ENCODE results near the gene MBNL1. TPM values are rescaled to one million over a fixed set of nuclear protein-coding genes. Genes with fewer than 3 reads are reported as not detected.
A peak's percentile ranks its signal among the peaks of the same experiment; 100 is the strongest.

The MBNL1 gene, protein sequence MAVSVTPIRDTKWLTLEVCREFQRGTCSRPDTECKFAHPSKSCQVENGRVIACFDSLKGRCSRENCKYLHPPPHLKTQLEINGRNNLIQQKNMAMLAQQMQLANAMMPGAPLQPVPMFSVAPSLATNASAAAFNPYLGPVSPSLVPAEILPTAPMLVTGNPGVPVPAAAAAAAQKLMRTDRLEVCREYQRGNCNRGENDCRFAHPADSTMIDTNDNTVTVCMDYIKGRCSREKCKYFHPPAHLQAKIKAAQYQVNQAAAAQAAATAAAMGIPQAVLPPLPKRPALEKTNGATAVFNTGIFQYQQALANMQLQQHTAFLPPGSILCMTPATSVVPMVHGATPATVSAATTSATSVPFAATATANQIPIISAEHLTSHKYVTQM
- 10 to 100 TPM; 49.9 to 89.6 (median 63.2) TPM for total RNA-seq
- long read RNA-seq, partial matches to known transcripts: 2 of 6 reads
- long read RNA-seq, other reads (novel, unspliced or antisense): 4 of 6 reads

DNA sequence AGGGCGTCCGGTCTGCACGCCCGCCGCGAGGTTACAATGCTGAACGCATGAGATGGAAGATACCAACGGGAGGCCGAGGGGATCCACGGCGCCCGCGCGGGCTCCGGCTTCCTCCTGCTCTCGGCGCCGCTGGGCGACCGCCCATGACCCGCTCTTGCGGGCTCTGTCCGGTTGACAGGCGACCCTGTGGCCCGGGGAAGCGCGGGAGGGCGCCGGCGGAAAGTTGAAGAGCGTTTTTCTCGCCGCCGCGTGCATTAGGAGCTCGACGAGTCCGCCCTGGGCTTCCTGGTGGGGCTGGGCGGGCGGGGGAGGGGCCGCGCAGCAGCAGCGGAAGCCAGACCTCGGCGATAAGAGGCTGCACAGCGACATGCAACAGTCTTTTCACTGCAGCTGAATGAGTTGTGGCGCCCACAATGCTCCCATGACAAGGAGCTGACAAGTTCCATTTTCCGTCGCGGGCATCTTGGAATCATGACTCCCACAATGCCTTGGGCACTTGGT is at the start of gene MBNL1:
Gene MBNL1, plus strand, starts transcription at position 375 of the 501 bp plus-strand sequence. CDS start 31,265 bp downstream, outside the sequence.
- Histone ChIP-seq H3K4me3 (peak within 1 kb of the TSS; percentile 64 to 83 (median 66)), H3K9me3 (no peaks in the 10 kb centered on the region), H3K27me3 (no peaks in the 10 kb centered on the region), H3K4me1 (peaks cover 0 to 27% (median 3%) of the 10 kb centered on the region in 4 donors), H3K36me3 (no peaks in the 10 kb centered on the region), H3K27ac (peak within 1 kb of the TSS; percentile 96 to 97 (median 97))
- intact Hi-C loops (cut with DNase I): no loop called here
- TF ChIP-seq POLR2A (IDR thresholded peaks at IDR 0.05): peak; percentile 80
- TF ChIP-seq, protein P1, sequence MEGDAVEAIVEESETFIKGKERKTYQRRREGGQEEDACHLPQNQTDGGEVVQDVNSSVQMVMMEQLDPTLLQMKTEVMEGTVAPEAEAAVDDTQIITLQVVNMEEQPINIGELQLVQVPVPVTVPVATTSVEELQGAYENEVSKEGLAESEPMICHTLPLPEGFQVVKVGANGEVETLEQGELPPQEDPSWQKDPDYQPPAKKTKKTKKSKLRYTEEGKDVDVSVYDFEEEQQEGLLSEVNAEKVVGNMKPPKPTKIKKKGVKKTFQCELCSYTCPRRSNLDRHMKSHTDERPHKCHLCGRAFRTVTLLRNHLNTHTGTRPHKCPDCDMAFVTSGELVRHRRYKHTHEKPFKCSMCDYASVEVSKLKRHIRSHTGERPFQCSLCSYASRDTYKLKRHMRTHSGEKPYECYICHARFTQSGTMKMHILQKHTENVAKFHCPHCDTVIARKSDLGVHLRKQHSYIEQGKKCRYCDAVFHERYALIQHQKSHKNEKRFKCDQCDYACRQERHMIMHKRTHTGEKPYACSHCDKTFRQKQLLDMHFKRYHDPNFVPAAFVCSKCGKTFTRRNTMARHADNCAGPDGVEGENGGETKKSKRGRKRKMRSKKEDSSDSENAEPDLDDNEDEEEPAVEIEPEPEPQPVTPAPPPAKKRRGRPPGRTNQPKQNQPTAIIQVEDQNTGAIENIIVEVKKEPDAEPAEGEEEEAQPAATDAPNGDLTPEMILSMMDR (IDR thresholded peaks at IDR 0.05): no peak
- DNase-seq (peak; percentile 85 to 89 (median 89)), ATAC-seq (peak; percentile 82 to 90 (median 86))
- WGBS (ENCODE audit: insufficient coverage, low coverage, low lambda C conversion rate, missing lambda C conversion rate): 0% methylated on average over 13 of the region's 50 CpGs

DNA sequence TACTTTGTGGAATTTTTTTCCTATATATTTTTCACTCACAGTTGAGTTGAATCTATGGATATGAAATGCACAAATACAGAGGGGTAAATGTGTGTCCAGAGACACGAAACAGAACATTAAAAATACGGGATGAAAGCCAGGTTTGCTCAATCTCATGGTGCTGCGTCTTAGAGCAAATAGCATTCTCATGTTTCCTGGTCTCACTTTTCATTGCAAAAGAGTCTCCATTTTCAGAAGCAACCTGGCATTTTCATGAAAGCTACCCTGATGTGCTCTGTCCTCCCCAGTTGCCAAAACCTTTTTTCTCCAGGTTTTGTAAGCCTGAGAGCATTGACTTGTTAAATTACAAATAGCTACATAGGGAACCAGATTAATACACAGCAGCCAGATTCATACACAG is 49.5 kb upstream of the MBNL1 start:
- 48% methylated on average over 3 of the region's 3 CpGs for WGBS (ENCODE audit: insufficient coverage, low coverage, low lambda C conversion rate, missing lambda C conversion rate)
- H3K27me3 ChIP-seq: no peaks in the 10 kb centered on the region
- H3K4me3 ChIP-seq: no peak overlapping the region
- no peaks in the 10 kb centered on the region for H3K36me3 ChIP-seq
- ATAC-seq (no peak), DNase-seq (no peak)
- no peak overlapping the region for H3K27ac ChIP-seq
- peaks cover 0 to 3% (median 0%) of the 10 kb centered on the region in 4 donors for H3K4me1 ChIP-seq
- H3K9me3 ChIP-seq: no peaks in the 10 kb centered on the region
- TF ChIP-seq POLR2A (IDR thresholded peaks at IDR 0.05): no peak
- TF ChIP-seq, protein P1 (IDR thresholded peaks at IDR 0.05): no peak
- intact Hi-C loops (cut with DNase I): no loop called here

DNA sequence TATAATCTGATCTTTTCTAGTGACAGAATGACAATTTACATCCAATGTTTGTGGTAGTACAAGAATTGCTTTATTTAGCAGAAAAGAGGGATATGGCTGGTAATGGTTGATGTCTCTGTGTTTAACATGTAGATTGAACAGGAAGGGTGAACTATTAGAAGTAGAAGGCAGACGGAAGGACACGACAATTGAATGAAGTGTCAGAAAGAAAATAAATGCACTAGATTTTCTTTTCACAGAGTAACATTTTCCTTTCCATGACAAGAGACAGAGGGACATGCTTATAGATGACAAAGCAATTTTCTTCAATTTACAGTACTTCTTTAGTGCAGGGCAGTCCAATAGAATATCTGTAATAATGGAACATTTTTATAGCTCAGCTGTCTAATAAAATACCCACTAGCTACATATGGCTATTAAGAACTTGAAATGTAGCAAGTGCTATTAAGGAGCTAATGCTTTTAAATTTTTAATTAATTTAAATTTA is 48.9 kb upstream of the MBNL1 start:
- 76% methylated on average over 2 of the region's 2 CpGs for WGBS (ENCODE audit: insufficient coverage, low coverage, low lambda C conversion rate, missing lambda C conversion rate)
- Histone ChIP-seq H3K4me1 (peaks cover 0 to 3% (median 0%) of the 10 kb centered on the region in 4 donors), H3K36me3 (no peaks in the 10 kb centered on the region), H3K27me3 (no peaks in the 10 kb centered on the region), H3K9me3 (no peaks in the 10 kb centered on the region), H3K4me3 (no peak overlapping the region), H3K27ac (no peak overlapping the region)
- TF ChIP-seq, protein P1 (IDR thresholded peaks at IDR 0.05): no peak
- no peak for TF ChIP-seq POLR2A (IDR thresholded peaks at IDR 0.05)
- intact Hi-C loops (cut with DNase I): no loop called here
- ATAC-seq: no peak
- no peak for DNase-seq

DNA sequence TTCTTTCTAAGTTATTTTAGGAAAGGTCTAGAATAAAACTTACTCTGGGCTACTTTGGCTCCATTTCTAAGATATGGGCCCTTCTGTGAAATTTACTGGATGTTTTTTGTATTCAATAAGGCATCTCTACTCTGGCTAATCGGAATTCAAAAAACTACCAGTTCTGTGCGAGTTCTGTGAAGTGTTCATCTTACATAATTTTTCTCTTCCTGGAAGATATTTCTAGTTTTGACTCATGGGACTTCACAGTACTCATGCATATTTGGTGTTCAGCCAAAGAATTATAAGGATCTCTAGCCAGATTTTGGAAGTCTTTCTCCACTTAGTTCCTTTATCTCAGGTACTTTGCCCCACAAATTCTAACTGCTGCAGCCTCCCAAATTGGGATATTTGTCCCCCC is 46.4 kb upstream of the MBNL1 start:
- Histone ChIP-seq H3K27ac (peak overlapping the region in 1 of 3 donors; percentile 0), H3K4me1 (peaks cover 0 to 3% (median 0%) of the 10 kb centered on the region in 4 donors), H3K4me3 (no peak overlapping the region), H3K36me3 (no peaks in the 10 kb centered on the region), H3K9me3 (no peaks in the 10 kb centered on the region), H3K27me3 (no peaks in the 10 kb centered on the region)
- DNase-seq (no peak), ATAC-seq (no peak)
- no peak for TF ChIP-seq POLR2A (IDR thresholded peaks at IDR 0.05)
- TF ChIP-seq, protein P1 (IDR thresholded peaks at IDR 0.05): no peak
- 53% methylated on average over 2 of the region's 2 CpGs for WGBS (ENCODE audit: insufficient coverage, low coverage, low lambda C conversion rate, missing lambda C conversion rate)
- intact Hi-C loops (cut with DNase I): no loop called here
